Stomach (tissue), 19 donors: ENCODE data around the gene PMS1. TPM values are rescaled to one million over a fixed set of nuclear protein-coding genes. Genes with fewer than 3 reads are reported as not detected.
"Not testable (repeated sequence)": the region's sequence is repeated elsewhere in the genome, so short reads cannot be mapped to it uniquely, and the experiment has no call there.

Experiments used
- DNase-seq, 2 donors: peaks; one replicate each; pipeline versions ENCODE4 v3.0.0 to v3.0.0-alpha.2; 2013 to 2019
- H3K27ac ChIP-seq, 5 donors: fragments of 200-600 bp in 4 of 5; sonication (generic) in 4 of 5; one replicate each; pipeline ENCODE4 v1.5.1; 2013 to 2019; ENCODE audit warnings: mild to moderate bottlenecking in 1 of 5, moderate library complexity in 1 of 5
- H3K27me3 ChIP-seq, 3 donors: fragments of 200-600 bp; sonication (generic); one replicate each; pipeline ENCODE4 v1.5.1; 2017 to 2019; ENCODE audit warnings: mixed run types in 1 of 3
- H3K36me3 ChIP-seq, 4 donors: fragments of 200-600 bp; sonication (generic); 1 replicate in 3 of 4; 2 replicates in 1 of 4; pipeline ENCODE4 v1.5.1; 2016 to 2019
- H3K4me1 ChIP-seq, 4 donors: fragments of 200-600 bp; sonication (generic); one replicate each; pipeline ENCODE4 v1.5.1; 2016 to 2019
- H3K4me3 ChIP-seq, 4 donors: fragments of 200-600 bp; sonication (generic) in 3 of 4; one replicate each; pipeline ENCODE4 v1.5.1; 2016 to 2019; ENCODE audit warnings: mild to moderate bottlenecking in 1 of 4
- H3K9me3 ChIP-seq, 4 donors: fragments of 200-600 bp; sonication (generic); one replicate each; pipeline ENCODE4 v1.5.1; 2016 to 2019
- CTCF ChIP-seq, 7 experiments: fragments of 450-650 bp in 4 of 7; fragments of 200-600 bp in 3 of 7; sonication (generic) in 3 of 7; IDR thresholded peaks; one replicate each; pipeline ENCODE4 v1.5.1; 2016 to 2019; ENCODE audit warnings: antibody characterized with exemption in 7 of 7, control low read depth in 2 of 7, mild to moderate bottlenecking in 1 of 7
- EP300 ChIP-seq: sonication (generic); formaldehyde crosslinking; IDR thresholded peaks from one replicate; pipeline ENCODE4 v1.6.1; 2017; ENCODE audit warnings: antibody characterized with exemption
- POLR2A ChIP-seq, 4 donors: fragments of 450-650 bp; IDR thresholded peaks; one replicate each; pipeline ENCODE4 v1.6.1; 2016; ENCODE audit warnings: antibody characterized with exemption in 4 of 4, control low read depth in 2 of 4, mild to moderate bottlenecking in 1 of 4, moderate library complexity in 1 of 4
- POLR2AphosphoS5 ChIP-seq, 3 donors: sonication (generic); formaldehyde crosslinking; IDR thresholded peaks; one replicate each; pipeline ENCODE4 v1.6.1; 2016; ENCODE audit warnings: antibody characterized with exemption in 3 of 3
- WGBS, 5 donors: extraction: QIAGEN DNeasy Blood & Tissue Kit in 3 of 5; methylation state at CpG; one replicate each; pipeline versions ENCODE4 v1.1.5 to v1.1.7; 2013 to 2018; 5-methylcytosine and 5-hydroxymethylcytosine counted together
- intact Hi-C: fragments of 100-400 bp; cut with DNase I; formaldehyde crosslinking; loops from one replicate; pipeline ENCODE4 v1.15.1; 2023; ENCODE audit warnings: low total_unique reads
- long read RNA-seq, 10 donors: transcript quantifications; one replicate each; lab custom pipeline, GENCODE V29; 2026
- polyA plus RNA-seq, 3 donors: library from polyadenylated mRNA; stranded (reverse); fragments of 200-250 nt; gene quantifications; one replicate each; pipeline ENCODE4 v1.2.3, GENCODE V29; 2013
- total RNA-seq, 5 donors: library from RNA; depleted of rRNA; stranded (reverse); fragments of >200 nt; gene quantifications; one replicate each; pipeline versions ENCODE4 v1.1.0 to v1.2.3, GENCODE V29; 2014 to 2016
- donor health status: healthy with polysubstance abuse.
- donor health status: Bipolar disorder and iron deficiency.
- donor health status: healthy.

The PMS1 gene
- total RNA-seq (10 to 100 TPM; 12.2 to 40.8 (median 19.8) TPM), polyA plus RNA-seq (1 to 10 TPM; 4.0 to 7.6 (median 6.0) TPM)
- long read RNA-seq, donor 1: 0 reads
- long read RNA-seq, donor 2, partial matches to known transcripts: 0 of 5 reads
- long read RNA-seq, donor 2, other reads (novel, unspliced or antisense): 0 of 5 reads
- long read RNA-seq, donor 3: 0 reads
- long read RNA-seq, donor 4, partial matches to known transcripts: 0 of 1 reads
- long read RNA-seq, donor 4, other reads (novel, unspliced or antisense): 0 of 1 reads
- long read RNA-seq, donor 5, partial matches to known transcripts: 0 of 4 reads
- long read RNA-seq, donor 5, other reads (novel, unspliced or antisense): 0 of 4 reads
- long read RNA-seq, donor 6: 0 reads
- long read RNA-seq, donor 7, partial matches to known transcripts: 36 of 37 reads
- long read RNA-seq, donor 7, other reads (novel, unspliced or antisense): 0 of 37 reads
- long read RNA-seq, donor 8, partial matches to known transcripts: 0 of 2 reads
- long read RNA-seq, donor 8, other reads (novel, unspliced or antisense): 0 of 2 reads
- long read RNA-seq, donor 9: 0 reads
- long read RNA-seq, donor 10: 0 reads

- peak within 1 kb of the TSS; percentile 87 to 98 (median 97) for H3K27ac ChIP-seq
- peaks cover 23 to 53% (median 39%) of the 10 kb centered on the region in 4 donors for H3K4me1 ChIP-seq
- peak; percentile 97 to 99 for DNase-seq
- intact Hi-C loops: no loop called here
- WGBS, 5 donors: 0% methylated on average over 53 to 96 of the region's 96 CpGs
- peaks cover 7 to 31% (median 19%) of the 10 kb centered on the region in 4 donors for H3K36me3 ChIP-seq
- TF ChIP-seq POLR2A (IDR thresholded peaks at IDR 0.05) (peak in 2 of 4 donors; percentile 56 to 91), CTCF (IDR thresholded peaks at IDR 0.05) (no peak), POLR2AphosphoS5 (IDR thresholded peaks at IDR 0.05) (peak; percentile 88 to 97 (median 96)), EP300 (no peak)
- H3K9me3 ChIP-seq: no peaks in the 10 kb centered on the region
- peak within 1 kb of the TSS; percentile 58 to 73 (median 64) for H3K4me3 ChIP-seq
- H3K27me3 ChIP-seq: no peaks in the 10 kb centered on the region
Measured at GRCh38 chr2:189783927-189784867, at the start of gene PMS1, which contains the start of gene ORMDL1. Gene PMS1, plus strand, starts transcription at chr2:189784450. Its CDS starts 7,360 bp downstream, at chr2:189791810. Gene ORMDL1, minus strand, starts transcription at chr2:189784339. Its CDS starts 1,744 bp downstream, at chr2:189782595.

- no peaks in the 10 kb centered on the region for H3K9me3 ChIP-seq
- peaks cover 8 to 84% (median 67%) of the 10 kb centered on the region in 4 donors for H3K36me3 ChIP-seq
- no peaks in the 10 kb centered on the region for H3K27me3 ChIP-seq
- H3K4me1 ChIP-seq: no peaks in the 10 kb centered on the region
- TF ChIP-seq CTCF (IDR thresholded peaks at IDR 0.05): peak in 4 of 7 experiments; percentile 24 to 51 (median 38)
- TF ChIP-seq POLR2AphosphoS5 (IDR thresholded peaks at IDR 0.05): no peak
- WGBS, 5 donors: 83 to 87% (median 85%) methylated on average over 10 of the region's 10 CpGs
- peak; percentile 32 to 44 for DNase-seq
- intact Hi-C loops: no loop called here
- no peak overlapping the region for H3K27ac ChIP-seq
- no peak overlapping the region for H3K4me3 ChIP-seq
Measured at GRCh38 chr2:189751080-189751658, 33.1 kb upstream of the PMS1 start.

GRCh38 chr2:189756311-189756952 lies 27.8 kb upstream of the PMS1 start:
- intact Hi-C loops: no loop called here
- TF ChIP-seq CTCF (IDR thresholded peaks at IDR 0.05) (no peak), POLR2A (IDR thresholded peaks at IDR 0.05) (no peak), POLR2AphosphoS5 (IDR thresholded peaks at IDR 0.05) (no peak), EP300 (no peak)
- H3K4me1 ChIP-seq: peaks cover 0 to 5% (median 1%) of the 10 kb centered on the region in 4 donors
- no peaks in the 10 kb centered on the region for H3K27me3 ChIP-seq
- 85 to 95% (median 92%) methylated on average over 2 of the region's 2 CpGs for WGBS, 5 donors
- H3K36me3 ChIP-seq: peaks cover 0 to 44% (median 36%) of the 10 kb centered on the region in 4 donors
- no peak for DNase-seq
- H3K9me3 ChIP-seq: no peaks in the 10 kb centered on the region
- no peak overlapping the region for H3K27ac ChIP-seq
- no peak overlapping the region for H3K4me3 ChIP-seq

- 93 to 98% (median 96%) methylated on average over 16 to 19 of the region's 19 CpGs for WGBS, 5 donors
- H3K27ac ChIP-seq, DNase-seq, H3K4me3 ChIP-seq, H3K27me3 ChIP-seq, H3K9me3 ChIP-seq, intact Hi-C loops: not testable (repeated sequence)
- Histone ChIP-seq H3K4me1 (peaks cover 0 to 23% (median 17%) of the 10 kb centered on the region in 4 donors), H3K36me3 (peaks cover 0 to 13% (median 3%) of the 10 kb centered on the region in 4 donors)
Measured at GRCh38 chr2:189760154-189760553, 24.1 kb upstream of the PMS1 start.
